H9 (cell line): ENCODE results near the gene NLGN3. TPM values are rescaled to one million over a fixed set of nuclear protein-coding genes. Genes with fewer than 3 reads are reported as not detected.

ENCODE experiments used
- DNase-seq: peaks from one replicate; pipeline ENCODE4 v3.0.0-alpha.2; 2017
- H2AFZ ChIP-seq: one replicate; pipeline ENCODE4 v1.6.1; 2013; ENCODE audit warnings: mild to moderate bottlenecking, low read length, control low read depth, moderate library complexity
- H2AK5ac ChIP-seq: 2 replicates; pipeline ENCODE4 v1.6.1; 2013; ENCODE audit warnings: low read length, control low read depth, mixed read lengths; ENCODE audit not compliant: insufficient read length
- H2BK120ac ChIP-seq: one replicate; pipeline ENCODE4 v1.6.1; 2013; ENCODE audit warnings: low read depth, mild to moderate bottlenecking, low read length, control low read depth, inconsistent platforms; ENCODE audit not compliant: poor library complexity, severe bottlenecking
- H2BK12ac ChIP-seq: 2 replicates; pipeline ENCODE4 v1.6.1; 2013; ENCODE audit warnings: low read length, control low read depth, mixed read lengths, low read depth; ENCODE audit not compliant: insufficient read length
- H2BK15ac ChIP-seq: 2 replicates; pipeline ENCODE4 v1.6.1; 2013; ENCODE audit warnings: low read depth, low read length, control low read depth
- H2BK20ac ChIP-seq: one replicate; pipeline ENCODE4 v1.6.1; 2013; ENCODE audit warnings: low read depth, mild to moderate bottlenecking, low read length, control low read depth, inconsistent platforms; ENCODE audit not compliant: poor library complexity, severe bottlenecking
- H2BK5ac ChIP-seq: 2 replicates; pipeline ENCODE4 v1.6.1; 2013; ENCODE audit warnings: low read length, control low read depth, mixed read lengths; ENCODE audit not compliant: insufficient read length
- H3K14ac ChIP-seq: 2 replicates; pipeline ENCODE4 v1.6.1; 2013; ENCODE audit warnings: low read length, control low read depth; ENCODE audit not compliant: insufficient read depth
- H3K18ac ChIP-seq: 2 replicates; pipeline ENCODE4 v1.6.1; 2013; ENCODE audit warnings: low read depth, mild to moderate bottlenecking, mixed read lengths, low read length, control low read depth; ENCODE audit not compliant: insufficient read length
- H3K23ac ChIP-seq: 2 replicates; pipeline ENCODE4 v1.6.1; 2013; ENCODE audit warnings: low read length, control low read depth, mixed read lengths, low read depth; ENCODE audit not compliant: insufficient read length
- H3K23me2 ChIP-seq: 2 replicates; pipeline ENCODE4 v1.6.1; 2013; ENCODE audit warnings: low read depth, mild to moderate bottlenecking, mixed read lengths, low read length, control low read depth; ENCODE audit not compliant: insufficient read length, poor library complexity, severe bottlenecking
- H3K27ac ChIP-seq: 2 replicates; pipeline ENCODE4 v1.5.1; 2013; ENCODE audit warnings: low read length, control low read depth, mixed read lengths, low read depth; ENCODE audit not compliant: insufficient read length
- H3K27me3 ChIP-seq: 2 replicates; pipeline ENCODE4 v1.6.1; 2013; ENCODE audit warnings: low read length, control low read depth, inconsistent platforms; ENCODE audit not compliant: insufficient read depth
- H3K4ac ChIP-seq: 2 replicates; pipeline ENCODE4 v1.6.1; 2013; ENCODE audit warnings: low read depth, mild to moderate bottlenecking, control low read depth, inconsistent platforms, low read length, moderate library complexity
- H3K4me1 ChIP-seq: 2 replicates; pipeline ENCODE4 v1.6.1; 2013; ENCODE audit warnings: low read length, control low read depth, inconsistent platforms; ENCODE audit not compliant: insufficient read depth
- H3K4me2 ChIP-seq: 2 replicates; pipeline ENCODE4 v1.6.1; 2013; ENCODE audit warnings: low read length, control low read depth, mixed read lengths; ENCODE audit not compliant: insufficient read length, insufficient read depth
- H3K56ac ChIP-seq: 2 replicates; pipeline ENCODE4 v1.6.1; 2013; ENCODE audit warnings: low read depth, mild to moderate bottlenecking, mixed read lengths, low read length, control low read depth; ENCODE audit not compliant: insufficient read length
- H3K79me1 ChIP-seq: 2 replicates; pipeline ENCODE4 v1.6.1; 2013; ENCODE audit warnings: low read depth, mild to moderate bottlenecking, moderate library complexity, low read length, control low read depth, inconsistent platforms; ENCODE audit not compliant: insufficient read depth, poor library complexity, severe bottlenecking
- H3K79me2 ChIP-seq: 2 replicates; pipeline ENCODE4 v1.6.1; 2013; ENCODE audit warnings: low read length, control low read depth, inconsistent platforms; ENCODE audit not compliant: insufficient read depth
- H3K9ac ChIP-seq: 2 replicates; pipeline ENCODE4 v1.6.1; 2013; ENCODE audit warnings: low read length, control low read depth, mixed read lengths; ENCODE audit not compliant: insufficient read length; ENCODE audit errors: extremely low read depth
- H3K9me3 ChIP-seq: one replicate; pipeline ENCODE4 v1.6.1; 2013; ENCODE audit warnings: low read depth, low read length, inconsistent platforms; ENCODE audit not compliant: control insufficient read depth
- H3T11ph ChIP-seq: one replicate; pipeline ENCODE4 v1.6.1; 2013; ENCODE audit warnings: mild to moderate bottlenecking, low read length, control low read depth, inconsistent platforms
- H4K20me1 ChIP-seq: one replicate; pipeline ENCODE4 v1.6.1; 2013; ENCODE audit not compliant: control insufficient read depth, insufficient read length, insufficient read depth
- H4K5ac ChIP-seq: 2 replicates; pipeline ENCODE4 v1.6.1; 2013; ENCODE audit warnings: low read depth, mild to moderate bottlenecking, mixed read lengths, low read length, control low read depth; ENCODE audit not compliant: insufficient read length
- H4K8ac ChIP-seq: replicated peaks from 2 replicates; pipeline ENCODE4 v1.6.1; 2013; ENCODE audit warnings: low read length, control low read depth, mixed read lengths, low read depth; ENCODE audit not compliant: insufficient read length
- H4K91ac ChIP-seq: 2 replicates; pipeline ENCODE4 v1.6.1; 2013; ENCODE audit warnings: low read depth, mild to moderate bottlenecking, moderate library complexity, mixed read lengths, low read length, control low read depth; ENCODE audit not compliant: insufficient read length
- H3K27ac Mint-ChIP-seq, 3 experiments: 2 replicates in 2 of 3; 3 replicates in 1 of 3; pipeline ENCODE4 v1.8.0; 2020 to 2021; ENCODE audit warnings: mixed read lengths in 3 of 3, mild to moderate bottlenecking in 1 of 3, moderate library complexity in 1 of 3
- H3K27me3 Mint-ChIP-seq: 2 replicates; pipeline ENCODE4 v1.8.0; 2021; ENCODE audit warnings: low read depth, mild to moderate bottlenecking, moderate library complexity, mixed read lengths
- H3K36me3 Mint-ChIP-seq, 3 experiments: 2 replicates in 2 of 3; 3 replicates in 1 of 3; pipeline ENCODE4 v1.8.0; 2020 to 2021; ENCODE audit warnings: low read depth in 3 of 3, mixed read lengths in 3 of 3; ENCODE audit not compliant: insufficient read depth in 1 of 3
- H3K4me1 Mint-ChIP-seq, 2 experiments: 2 replicates each; pipeline ENCODE4 v1.8.0; 2020; ENCODE audit warnings: mixed read lengths in 2 of 2
- H3K4me3 Mint-ChIP-seq, 2 experiments: 2 replicates in 1 of 2; 3 replicates in 1 of 2; pipeline ENCODE4 v1.8.0; 2020 to 2021; ENCODE audit warnings: mild to moderate bottlenecking in 2 of 2, mixed read lengths in 2 of 2, moderate library complexity in 1 of 2
- H3K9me3 Mint-ChIP-seq, 2 experiments: 2 replicates in 1 of 2; 3 replicates in 1 of 2; pipeline ENCODE4 v1.8.0; 2020; ENCODE audit warnings: mild to moderate bottlenecking in 2 of 2, mixed read lengths in 2 of 2, moderate library complexity in 1 of 2
- WGBS: extraction: QIAGEN DNeasy Blood & Tissue Kit; methylation state at CpG from one replicate; pipeline ENCODE4 v1.1.7; 2013; ENCODE audit warnings: missing lambda C conversion rate, low lambda C conversion rate, mixed read lengths; ENCODE audit not compliant: insufficient read length; ENCODE audit errors: extremely low coverage; 5-methylcytosine and 5-hydroxymethylcytosine counted together
- total RNA-seq: library from RNA; stranded (reverse); gene quantifications from 2 replicates; pipeline ENCODE4 v1.2.1, GENCODE V29; 2021
- TF ChIP-seq, protein P1 (sequence below): fragments of 200-600 bp; sonication (generic); conservative IDR thresholded peaks from 3 replicates; pipeline ENCODE4 v1.8.0; 2021; ENCODE audit warnings: antibody characterized with exemption, mild to moderate bottlenecking

Gene NLGN3
- total RNA-seq, 1 experiment from 2014 or later: 3.6 TPM

DNA sequence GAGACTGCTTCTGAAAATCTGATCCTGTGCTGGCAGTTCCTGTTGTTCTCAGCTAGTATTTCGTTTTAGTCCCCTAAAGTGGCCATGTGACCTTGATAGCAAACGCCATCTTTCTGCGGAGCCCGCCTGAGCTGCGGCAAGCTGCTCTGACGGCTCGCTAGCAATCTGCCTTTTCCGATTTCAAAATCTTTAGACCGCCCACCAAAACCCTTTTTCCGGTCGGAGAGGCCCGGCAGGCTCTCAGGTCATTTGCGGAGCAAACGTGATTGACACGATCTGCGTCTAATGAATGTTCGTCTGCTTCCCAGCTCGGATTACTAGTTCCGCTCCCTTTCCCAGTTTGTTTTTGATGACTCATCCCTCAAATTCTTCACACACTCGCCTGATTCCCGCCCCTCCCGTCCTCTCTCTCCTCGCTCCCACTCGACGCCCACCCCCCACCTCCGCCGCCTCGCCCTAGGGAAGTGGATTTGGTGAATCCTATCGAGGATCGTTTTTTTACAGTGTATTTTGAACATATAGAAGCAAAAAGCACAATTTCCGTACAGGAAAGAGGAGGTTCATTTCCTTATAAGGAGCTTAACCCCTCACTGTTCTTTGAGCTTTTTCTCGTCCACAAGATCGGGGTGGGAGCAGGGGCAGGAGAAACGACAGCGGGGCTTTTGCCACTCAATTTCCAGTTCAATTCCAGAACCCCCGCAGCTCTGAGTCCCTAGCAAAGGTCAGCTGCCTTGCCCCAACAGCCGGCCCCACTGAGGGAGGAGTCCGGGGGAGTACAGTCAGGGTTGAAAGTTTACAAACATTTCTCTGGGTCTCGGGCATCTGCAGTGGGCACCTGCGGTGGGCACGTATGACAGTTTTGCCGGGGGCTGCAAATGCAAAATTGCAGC is 37.5 kb downstream of the NLGN3 start:
- no peak overlapping the region for H2BK20ac ChIP-seq
- peak overlapping the region; percentile 85; the same call in 1 of the 2 replicates for H3K14ac ChIP-seq
- H2BK120ac ChIP-seq: peak overlapping the region; percentile 83
- H3K23ac ChIP-seq: no peak overlapping the region
- Mint-ChIP-seq H3K36me3 (peaks cover 5 to 11% (median 7%) of the 10 kb centered on the region in 3 experiments), H3K27ac (peak overlapping the region; percentile 98 to 99 (median 99)), H3K9me3 (peaks cover 58 to 67% of the 10 kb centered on the region in 2 experiments), H3K4me3 (peak overlapping the region; percentile 67 to 81), H3K27me3 (no peaks in the 10 kb centered on the region; the same call in none of the 2 replicates), H3K4me1 (peaks cover 18 to 23% of the 10 kb centered on the region in 2 experiments)
- no peaks in the 10 kb centered on the region for H4K20me1 ChIP-seq
- peak overlapping the region; percentile 55 for H3K9ac ChIP-seq
- WGBS: no CpG with 5 or more reads among the region's 42 CpGs
- peak overlapping the region; percentile 72 for H4K91ac ChIP-seq
- peak overlapping the region; percentile 86 for H3K18ac ChIP-seq
- H2BK5ac ChIP-seq: no peak overlapping the region
- peak overlapping the region; percentile 60 for H3K4me2 ChIP-seq
- H3K27me3 ChIP-seq: no peaks in the 10 kb centered on the region
- no peaks in the 10 kb centered on the region for H3K79me1 ChIP-seq
- H2AK5ac ChIP-seq: no peak overlapping the region
- no peak overlapping the region for H4K5ac ChIP-seq
- no peak overlapping the region for H2AFZ ChIP-seq
- no peak overlapping the region for H3T11ph ChIP-seq
- DNase-seq: peak; percentile 95
- H3K23me2 ChIP-seq: peaks cover 9% of the 10 kb centered on the region
- no peak overlapping the region for H2BK12ac ChIP-seq
- no peaks in the 10 kb centered on the region for H3K79me2 ChIP-seq
- peaks cover 11% of the 10 kb centered on the region for H3K9me3 ChIP-seq
- no peak overlapping the region for H4K8ac ChIP-seq
- H3K4me1 ChIP-seq: peaks cover 4% of the 10 kb centered on the region
- H2BK15ac ChIP-seq: no peak overlapping the region
- H3K27ac ChIP-seq: peak overlapping the region; percentile 93
- no peak overlapping the region for H3K56ac ChIP-seq
- TF ChIP-seq, protein P1, sequence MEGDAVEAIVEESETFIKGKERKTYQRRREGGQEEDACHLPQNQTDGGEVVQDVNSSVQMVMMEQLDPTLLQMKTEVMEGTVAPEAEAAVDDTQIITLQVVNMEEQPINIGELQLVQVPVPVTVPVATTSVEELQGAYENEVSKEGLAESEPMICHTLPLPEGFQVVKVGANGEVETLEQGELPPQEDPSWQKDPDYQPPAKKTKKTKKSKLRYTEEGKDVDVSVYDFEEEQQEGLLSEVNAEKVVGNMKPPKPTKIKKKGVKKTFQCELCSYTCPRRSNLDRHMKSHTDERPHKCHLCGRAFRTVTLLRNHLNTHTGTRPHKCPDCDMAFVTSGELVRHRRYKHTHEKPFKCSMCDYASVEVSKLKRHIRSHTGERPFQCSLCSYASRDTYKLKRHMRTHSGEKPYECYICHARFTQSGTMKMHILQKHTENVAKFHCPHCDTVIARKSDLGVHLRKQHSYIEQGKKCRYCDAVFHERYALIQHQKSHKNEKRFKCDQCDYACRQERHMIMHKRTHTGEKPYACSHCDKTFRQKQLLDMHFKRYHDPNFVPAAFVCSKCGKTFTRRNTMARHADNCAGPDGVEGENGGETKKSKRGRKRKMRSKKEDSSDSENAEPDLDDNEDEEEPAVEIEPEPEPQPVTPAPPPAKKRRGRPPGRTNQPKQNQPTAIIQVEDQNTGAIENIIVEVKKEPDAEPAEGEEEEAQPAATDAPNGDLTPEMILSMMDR: no peak
- H3K4ac ChIP-seq: no peak overlapping the region; the same call in 1 of the 2 replicates
